DND-41 (cell line): ENCODE results near the gene ALAS2.

ENCODE experiments used
- EZH2 ChIP-seq: IDR thresholded peaks from 3 replicates; pipeline ENCODE4 v1.6.1; 2012; ENCODE audit warnings: borderline replicate concordance, low read depth, mild to moderate bottlenecking, moderate library complexity, low read length, inconsistent platforms; ENCODE audit not compliant: severe bottlenecking
- TF ChIP-seq, protein P1 (sequence below): IDR thresholded peaks from 2 replicates; pipeline ENCODE4 v1.5.1; 2012; ENCODE audit warnings: borderline replicate concordance, low read length, moderate library complexity, mild to moderate bottlenecking; ENCODE audit not compliant: poor library complexity, severe bottlenecking; ENCODE audit errors: extremely low read depth

DNA sequence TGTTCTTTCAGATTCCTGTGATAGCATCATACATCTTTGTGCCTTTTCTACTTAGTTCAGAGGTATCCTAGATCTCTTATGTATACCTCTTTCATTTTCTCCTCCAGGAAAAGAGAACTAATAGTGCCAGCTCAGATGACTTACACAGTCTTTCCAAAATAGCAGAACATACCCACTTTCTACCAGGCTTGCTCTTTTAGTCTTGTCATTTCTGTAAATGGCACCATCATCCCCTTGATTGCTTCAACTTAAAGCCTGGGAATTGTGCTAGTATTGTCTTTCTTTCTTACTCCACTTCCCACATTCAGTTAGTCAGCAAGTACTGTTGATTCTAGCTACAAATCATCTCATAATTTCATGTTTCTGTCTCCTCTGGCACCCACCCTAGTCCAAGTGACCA, 25.5 kb downstream of the ALAS2 start:
- TF ChIP-seq, protein P1, sequence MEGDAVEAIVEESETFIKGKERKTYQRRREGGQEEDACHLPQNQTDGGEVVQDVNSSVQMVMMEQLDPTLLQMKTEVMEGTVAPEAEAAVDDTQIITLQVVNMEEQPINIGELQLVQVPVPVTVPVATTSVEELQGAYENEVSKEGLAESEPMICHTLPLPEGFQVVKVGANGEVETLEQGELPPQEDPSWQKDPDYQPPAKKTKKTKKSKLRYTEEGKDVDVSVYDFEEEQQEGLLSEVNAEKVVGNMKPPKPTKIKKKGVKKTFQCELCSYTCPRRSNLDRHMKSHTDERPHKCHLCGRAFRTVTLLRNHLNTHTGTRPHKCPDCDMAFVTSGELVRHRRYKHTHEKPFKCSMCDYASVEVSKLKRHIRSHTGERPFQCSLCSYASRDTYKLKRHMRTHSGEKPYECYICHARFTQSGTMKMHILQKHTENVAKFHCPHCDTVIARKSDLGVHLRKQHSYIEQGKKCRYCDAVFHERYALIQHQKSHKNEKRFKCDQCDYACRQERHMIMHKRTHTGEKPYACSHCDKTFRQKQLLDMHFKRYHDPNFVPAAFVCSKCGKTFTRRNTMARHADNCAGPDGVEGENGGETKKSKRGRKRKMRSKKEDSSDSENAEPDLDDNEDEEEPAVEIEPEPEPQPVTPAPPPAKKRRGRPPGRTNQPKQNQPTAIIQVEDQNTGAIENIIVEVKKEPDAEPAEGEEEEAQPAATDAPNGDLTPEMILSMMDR: no peak
- no peak for TF ChIP-seq EZH2
